Prostate gland (tissue), 2 donors: ENCODE measurements around the gene ATP8B2.
A peak's percentile ranks its signal among the peaks of the same experiment; 100 is the strongest.

Source experiments
- POLR2A ChIP-seq: fragments of 450-650 bp; IDR thresholded peaks from one replicate; pipeline ENCODE4 v1.6.1; 2016; ENCODE audit warnings: antibody characterized with exemption, mild to moderate bottlenecking
- TF ChIP-seq, protein P1 (sequence below), 4 experiments: fragments of 200-600 bp in 2 of 4; fragments of 450-650 bp in 2 of 4; sonication (generic) in 2 of 4; IDR thresholded peaks; 1 replicate in 3 of 4; 2 replicates in 1 of 4; pipeline ENCODE4 v1.5.1; 2016 to 2019; ENCODE audit warnings: antibody characterized with exemption in 4 of 4, mild to moderate bottlenecking in 2 of 4, moderate library complexity in 2 of 4

DNA sequence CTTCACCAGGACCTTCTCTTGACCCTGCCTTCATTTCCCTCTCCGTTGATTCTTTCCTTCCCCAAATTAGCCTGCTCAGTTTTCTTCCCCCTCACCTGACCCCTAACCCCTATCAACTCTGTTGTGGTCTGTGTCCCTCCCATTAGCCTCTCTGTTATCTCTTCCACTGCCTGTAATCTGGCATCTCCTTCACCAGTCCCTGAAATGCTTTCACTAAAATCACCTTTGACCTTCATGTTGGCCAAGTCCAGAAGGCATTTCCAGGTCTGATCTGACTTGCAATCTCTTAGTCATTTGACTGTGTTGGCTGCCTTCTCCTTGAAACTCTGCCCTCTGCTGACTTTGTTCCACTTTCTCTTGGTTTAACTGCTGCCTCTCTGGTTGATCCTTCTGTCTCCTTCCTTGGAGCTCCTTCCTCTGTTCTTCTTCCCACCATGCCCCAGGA lies 28.2 kb downstream of the ATP8B2 start:
- TF ChIP-seq, protein P1, sequence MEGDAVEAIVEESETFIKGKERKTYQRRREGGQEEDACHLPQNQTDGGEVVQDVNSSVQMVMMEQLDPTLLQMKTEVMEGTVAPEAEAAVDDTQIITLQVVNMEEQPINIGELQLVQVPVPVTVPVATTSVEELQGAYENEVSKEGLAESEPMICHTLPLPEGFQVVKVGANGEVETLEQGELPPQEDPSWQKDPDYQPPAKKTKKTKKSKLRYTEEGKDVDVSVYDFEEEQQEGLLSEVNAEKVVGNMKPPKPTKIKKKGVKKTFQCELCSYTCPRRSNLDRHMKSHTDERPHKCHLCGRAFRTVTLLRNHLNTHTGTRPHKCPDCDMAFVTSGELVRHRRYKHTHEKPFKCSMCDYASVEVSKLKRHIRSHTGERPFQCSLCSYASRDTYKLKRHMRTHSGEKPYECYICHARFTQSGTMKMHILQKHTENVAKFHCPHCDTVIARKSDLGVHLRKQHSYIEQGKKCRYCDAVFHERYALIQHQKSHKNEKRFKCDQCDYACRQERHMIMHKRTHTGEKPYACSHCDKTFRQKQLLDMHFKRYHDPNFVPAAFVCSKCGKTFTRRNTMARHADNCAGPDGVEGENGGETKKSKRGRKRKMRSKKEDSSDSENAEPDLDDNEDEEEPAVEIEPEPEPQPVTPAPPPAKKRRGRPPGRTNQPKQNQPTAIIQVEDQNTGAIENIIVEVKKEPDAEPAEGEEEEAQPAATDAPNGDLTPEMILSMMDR (IDR thresholded peaks at IDR 0.05), result peak in 2 of 4 experiments; percentile 25 to 26
- no peak for TF ChIP-seq POLR2A
